HG03064 (cell line): ENCODE results near the gene SLN.
"Not testable (repeated sequence)": the region's sequence is repeated elsewhere in the genome, so short reads cannot be mapped to it uniquely, and the experiment has no call there.

Experiments
- ATAC-seq: cut with Tn5 transposase; IDR thresholded peaks from one replicate; pipeline ENCODE4 v1.9.1; 2021; ENCODE audit warnings: low read depth; ENCODE audit not compliant: unreplicated experiment

Gene SLN

GRCh38 chr11:107711861-107712755 is at the start of gene SLN:
Gene SLN (minus strand): TSS chr11:107712056.
- no peak for ATAC-seq

DNA sequence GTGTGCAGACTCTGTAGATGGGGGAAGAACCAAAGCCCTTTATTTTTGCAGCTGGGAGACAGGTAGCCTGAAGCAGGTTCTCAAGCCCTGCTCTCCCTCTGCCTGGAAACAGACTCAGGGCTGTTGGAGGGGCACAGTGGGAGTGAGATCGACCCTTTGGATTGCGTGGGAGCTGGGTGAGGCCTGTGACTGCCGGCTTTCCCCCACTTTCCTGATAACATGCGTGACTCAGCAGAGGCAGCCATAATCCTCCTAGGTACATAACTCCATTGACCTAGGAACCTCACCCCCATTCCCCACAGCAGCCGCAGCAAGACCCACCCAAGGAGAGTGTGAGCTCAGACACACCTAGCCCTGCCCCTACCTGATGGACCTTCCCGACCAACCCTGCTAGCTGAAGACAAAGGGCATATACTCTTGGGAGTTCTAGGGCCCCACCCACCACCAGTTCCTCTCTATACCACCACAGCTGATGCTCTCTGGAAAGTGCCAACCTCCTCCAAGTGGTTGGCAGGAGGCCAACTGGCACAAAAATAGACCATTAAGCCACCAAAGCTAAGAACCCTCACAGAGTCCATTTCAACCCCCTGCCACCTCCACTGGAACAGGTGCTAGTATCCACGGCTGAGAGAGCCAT is 47.0 kb upstream of the SLN start:
- not testable (repeated sequence) for ATAC-seq

GRCh38 chr11:107757661-107758060 is 45.8 kb upstream of the SLN start:
- ATAC-seq, result no peak

DNA sequence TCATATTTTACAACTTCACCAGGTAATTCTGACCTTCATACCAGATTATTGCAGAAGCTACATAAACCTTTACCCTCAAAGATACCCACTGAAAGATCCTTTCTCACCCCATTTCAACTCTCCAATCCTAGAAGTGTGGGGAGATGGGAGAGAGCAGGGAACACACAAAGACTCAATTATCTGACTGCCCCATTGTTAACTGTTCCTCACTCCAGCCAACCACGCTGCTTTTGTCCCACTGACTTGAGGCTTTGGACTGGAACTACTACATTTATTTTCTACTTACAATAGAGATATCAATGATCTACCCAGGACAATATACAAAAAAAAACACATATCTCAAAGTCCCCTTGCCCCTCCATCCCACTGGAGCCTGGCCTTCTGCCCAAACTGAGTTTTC is 44.7 kb upstream of the SLN start:
- ATAC-seq, result no peak

DNA sequence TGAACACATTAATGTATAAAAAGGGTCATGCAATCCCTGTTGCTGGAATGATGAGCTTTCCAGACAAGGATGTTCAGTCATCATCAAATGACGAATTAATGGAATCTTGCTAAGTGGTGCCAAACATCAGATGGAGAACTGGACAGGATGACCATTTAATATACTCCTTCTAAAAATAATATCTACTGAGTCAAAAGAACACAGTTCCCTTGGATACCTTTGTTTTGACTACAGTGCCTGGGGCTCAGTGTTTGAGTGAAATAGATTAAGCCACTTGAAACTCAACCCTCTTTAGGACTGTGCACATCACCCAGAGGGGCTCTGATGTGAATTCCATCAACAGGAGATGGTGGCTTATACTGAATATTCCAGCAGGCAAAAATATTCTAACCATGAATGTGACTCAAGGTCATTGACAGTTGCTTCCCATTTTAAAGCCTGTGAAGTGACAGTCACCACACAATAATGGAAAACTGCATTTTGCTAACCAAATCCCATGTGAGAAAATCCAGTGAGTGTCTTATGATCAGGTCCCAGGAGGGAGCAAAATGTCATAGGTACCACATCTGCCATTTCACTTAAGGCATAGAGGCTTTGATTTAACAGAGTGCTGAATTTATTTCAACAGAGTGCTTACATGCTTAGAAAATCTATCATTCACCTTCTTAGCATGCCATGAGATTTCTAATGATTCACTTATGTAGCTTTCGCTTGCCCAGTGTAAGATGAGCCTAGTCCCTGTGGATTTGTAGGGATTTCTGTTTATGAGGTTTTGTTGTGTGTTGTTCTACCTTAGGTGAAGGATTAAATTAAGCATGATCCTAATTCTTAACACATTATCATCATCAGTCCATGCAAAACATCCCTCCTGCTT is 41.3 kb upstream of the SLN start:
- no peak for ATAC-seq

DNA sequence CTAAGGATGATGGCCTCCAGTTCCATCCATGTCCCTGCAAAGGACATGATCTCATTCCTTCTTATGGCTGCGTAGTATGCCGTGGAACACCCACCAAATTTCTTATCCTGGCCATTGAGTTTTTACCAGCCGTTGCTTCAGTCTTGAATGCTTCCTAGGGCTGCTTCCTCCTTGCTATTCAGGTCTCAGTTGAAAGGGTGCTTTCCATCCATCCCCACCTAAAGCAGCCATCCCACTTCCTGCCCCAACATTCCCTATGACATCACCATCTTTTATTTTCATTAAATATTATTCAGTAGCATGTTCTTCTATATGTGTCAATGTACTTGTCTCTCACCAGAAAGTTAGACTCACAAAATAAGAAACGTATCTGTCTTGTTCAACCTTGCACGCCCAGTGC is 40.7 kb upstream of the SLN start:
- ATAC-seq, result no peak

DNA sequence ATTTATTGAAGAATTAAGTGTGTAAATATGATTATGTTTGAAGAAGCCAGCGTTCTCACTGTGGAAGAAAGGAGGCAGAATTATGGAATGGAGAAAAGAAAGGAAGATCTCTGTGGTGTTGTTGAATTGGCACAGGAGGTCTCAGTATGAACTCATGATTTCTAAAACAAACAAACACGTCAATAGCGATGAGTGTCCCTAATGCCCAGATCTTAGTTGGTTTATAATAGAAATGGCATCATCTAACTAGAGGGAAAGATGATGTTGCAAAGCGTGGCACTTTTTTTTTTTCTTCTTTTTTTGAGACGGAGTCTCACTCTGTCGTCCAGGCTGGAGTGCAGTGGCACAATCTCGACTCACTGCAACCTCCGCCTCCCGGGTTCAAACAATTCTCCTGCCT is 39.2 kb upstream of the SLN start:
- no peak for ATAC-seq

DNA sequence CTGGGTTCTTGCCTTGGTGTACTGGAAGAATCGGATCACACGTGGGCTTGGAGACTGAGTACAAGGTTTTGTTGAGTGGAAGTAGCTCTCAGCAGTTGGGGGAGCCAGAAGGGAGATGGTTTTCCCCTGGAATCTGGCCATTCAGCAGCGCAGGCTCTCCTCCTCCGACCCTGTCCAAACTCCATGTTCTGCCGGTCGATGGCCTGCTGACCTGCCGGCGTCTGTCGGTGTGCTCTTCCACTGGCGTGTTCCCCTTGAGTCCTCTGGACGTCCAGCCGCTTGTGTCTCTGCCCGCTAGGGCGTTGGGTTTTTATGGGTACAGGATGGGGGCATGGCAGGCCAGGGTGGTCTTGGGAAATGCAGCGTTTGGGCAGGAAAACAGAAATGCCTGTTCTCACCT is 38.5 kb upstream of the SLN start:
- ATAC-seq, result no peak

DNA sequence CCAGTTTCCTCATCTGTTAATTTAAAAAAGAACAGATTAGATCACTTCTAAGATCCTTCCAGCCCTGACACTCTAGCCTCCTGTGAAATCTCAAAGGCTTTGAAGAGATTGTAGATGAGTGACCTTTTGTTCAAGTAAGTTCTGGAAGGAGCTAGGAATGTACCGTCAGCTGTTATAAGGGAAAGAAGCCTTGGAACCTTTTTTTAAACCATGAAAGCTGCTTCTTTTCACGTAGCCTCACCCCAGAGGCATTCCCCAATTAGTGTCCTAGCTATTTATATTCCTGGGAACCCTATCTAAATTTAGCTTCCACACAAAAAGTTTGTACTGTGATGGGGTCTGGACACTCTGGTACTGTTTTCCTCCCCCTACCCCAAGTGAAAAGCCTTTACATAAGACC is 35.8 kb upstream of the SLN start:
- ATAC-seq, result no peak

GRCh38 chr11:107744736-107745135 is 32.9 kb upstream of the SLN start:
- no peak for ATAC-seq

DNA sequence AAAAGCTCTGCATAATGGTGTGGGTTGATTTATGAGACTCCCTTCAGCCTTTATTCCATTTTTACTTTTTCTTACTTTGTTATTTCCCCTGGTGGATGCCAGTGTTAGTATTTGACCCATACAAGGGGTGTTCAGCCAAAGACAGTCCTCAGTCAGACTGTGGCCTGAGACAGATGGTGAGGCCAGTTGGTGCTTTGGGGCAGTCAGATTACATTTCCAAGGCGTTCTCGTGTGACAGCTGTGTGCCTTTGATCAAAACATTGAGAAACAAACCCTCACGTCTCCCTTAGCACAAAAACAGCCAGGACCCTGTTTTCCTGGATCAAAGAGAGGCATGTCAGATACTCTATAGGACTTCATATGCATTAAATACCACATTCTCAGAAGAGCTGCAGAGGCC is 31.3 kb upstream of the SLN start:
- ATAC-seq, result no peak

GRCh38 chr11:107741044-107741823 is 29.4 kb upstream of the SLN start:
- ATAC-seq, result no peak

DNA sequence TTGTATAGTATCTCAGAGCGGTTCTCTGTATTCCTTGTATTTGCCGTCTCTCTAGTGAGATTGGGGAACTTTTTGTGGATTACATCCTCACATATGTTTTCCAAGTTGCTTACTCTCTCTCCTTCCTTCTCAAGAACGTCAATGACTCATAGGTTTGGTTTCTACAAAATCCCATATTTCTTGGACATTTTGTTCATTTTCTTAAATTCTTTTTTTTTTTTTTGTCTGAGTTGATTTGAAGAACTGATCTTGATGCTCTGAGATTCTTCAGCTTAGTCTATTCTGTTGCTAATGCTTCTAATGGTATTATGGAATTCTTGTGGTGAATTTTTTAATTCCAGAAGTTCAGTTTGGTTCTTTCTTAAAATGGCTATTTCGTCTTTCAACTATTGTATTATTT is 28.4 kb upstream of the SLN start:
- no peak for ATAC-seq

GRCh38 chr11:107736546-107736945 is 24.7 kb upstream of the SLN start:
- no peak for ATAC-seq

GRCh38 chr11:107733518-107733917 is 21.7 kb upstream of the SLN start:
- ATAC-seq, result no peak

DNA sequence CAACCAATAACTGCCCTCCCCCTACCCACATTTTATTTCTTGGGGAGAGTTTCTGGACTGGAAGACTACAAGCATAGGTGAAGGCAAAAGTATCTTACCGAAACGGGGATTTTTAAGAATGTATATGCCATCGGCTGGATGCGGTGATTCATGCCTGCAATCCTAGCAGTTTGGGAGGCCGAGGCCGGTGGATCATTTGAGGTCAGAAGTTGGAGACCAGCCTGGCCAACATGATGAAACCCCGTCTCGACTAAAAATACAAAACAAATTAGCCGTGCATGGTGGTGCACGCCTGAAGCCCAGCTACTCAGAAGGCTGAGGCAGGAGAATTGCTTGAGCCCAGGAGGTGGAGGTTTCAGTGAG is 20.8 kb upstream of the SLN start:
- ATAC-seq, result no peak

GRCh38 chr11:107731941-107732688 is 20.3 kb upstream of the SLN start:
- no peak for ATAC-seq

- no peak for ATAC-seq
These were observed 10.8 kb upstream of the SLN start for GRCh38 chr11:107722662-107723061.

DNA sequence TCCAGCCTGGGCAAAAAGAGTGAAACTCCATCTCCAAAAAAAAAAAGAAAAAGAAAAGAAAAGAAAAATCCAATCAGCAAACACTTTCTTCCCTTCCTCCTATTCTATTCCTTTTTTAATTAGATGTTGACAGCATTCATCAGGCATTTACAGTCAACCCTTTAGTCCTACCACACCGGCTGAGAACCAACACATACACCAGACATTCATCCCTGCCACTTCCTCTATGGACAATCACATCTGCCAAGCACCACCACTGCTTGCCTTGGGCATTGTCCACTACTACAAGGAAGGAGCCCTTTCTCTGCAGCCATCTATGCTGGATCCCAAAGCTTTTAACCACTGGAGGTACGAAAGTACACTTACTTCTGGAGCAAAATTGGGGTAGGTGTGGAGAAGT is 9.4 kb upstream of the SLN start:
- ATAC-seq, result no peak

DNA sequence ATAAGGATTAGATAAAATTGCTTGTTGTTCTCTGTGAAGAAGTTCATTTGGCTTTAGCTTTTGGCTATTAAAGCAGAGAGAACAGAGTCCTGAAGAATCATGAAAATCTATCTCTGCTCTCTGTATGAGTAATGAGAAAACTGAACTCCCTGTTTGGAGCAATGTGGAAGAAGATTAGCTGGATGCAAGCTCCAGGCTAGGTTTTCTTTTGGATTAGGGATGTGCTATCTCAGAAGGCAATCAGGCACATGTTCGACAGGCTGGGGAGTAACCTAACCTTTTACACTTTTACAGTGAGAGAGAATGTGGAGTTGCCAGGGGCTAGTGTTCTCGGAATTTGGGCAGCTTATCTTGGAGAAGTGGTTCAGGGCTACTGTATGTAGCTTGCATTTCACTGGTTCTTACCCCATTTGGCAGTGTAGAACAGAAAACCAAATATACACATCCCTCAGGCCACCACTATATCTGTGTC is 8.5 kb upstream of the SLN start:
- ATAC-seq, result no peak
